HepG2 (cell line): Measurements from ENCODE around the gene CD14. TPM values are rescaled to one million over a fixed set of nuclear protein-coding genes. Genes with fewer than 3 reads are reported as not detected.
A peak's percentile ranks its signal among the peaks of the same experiment; 100 is the strongest.

Experiments used
- IKZF4 ChIP-seq: sonication (generic); formaldehyde crosslinking; IDR thresholded peaks from 2 replicates; pipeline ENCODE4 v1.5.1; 2020; ENCODE audit warnings: borderline replicate concordance, mild to moderate bottlenecking, low read depth, missing genetic modification reagents; ENCODE audit errors: not compliant biosample characterization
- MIXL1 ChIP-seq: IDR thresholded peaks from 2 replicates; pipeline ENCODE4 v1.6.1; 2016
- NFIC ChIP-seq: IDR thresholded peaks from 2 replicates; pipeline ENCODE4 v1.6.1; 2012; ENCODE audit warnings: mild to moderate bottlenecking, low read length, inconsistent platforms
- RFX5 ChIP-seq: IDR thresholded peaks from 2 replicates; pipeline ENCODE4 v1.6.1; 2011; ENCODE audit warnings: low read depth, low read length, improper control_type of control experiment
- RFXANK ChIP-seq: IDR thresholded peaks from 2 replicates; pipeline ENCODE4 v1.6.1; 2016
- SALL1 ChIP-seq: sonication (generic); formaldehyde crosslinking; IDR thresholded peaks from 2 replicates; pipeline ENCODE4 v1.8.0; 2022; ENCODE audit warnings: mild to moderate bottlenecking, missing genetic modification reagents
- SALL2 ChIP-seq: sonication (generic); formaldehyde crosslinking; IDR thresholded peaks from 2 replicates; pipeline ENCODE4 v1.8.1; 2023; ENCODE audit warnings: mild to moderate bottlenecking, missing genetic modification reagents, inconsistent platforms
- SCMH1 ChIP-seq: sonication (generic); formaldehyde crosslinking; IDR thresholded peaks from 2 replicates; pipeline ENCODE4 v1.9.0; 2021; ENCODE audit warnings: missing genetic modification reagents, mild to moderate bottlenecking, borderline replicate concordance
- SIX1 ChIP-seq: sonication (generic); formaldehyde crosslinking; IDR thresholded peaks from 2 replicates; pipeline ENCODE4 v1.4.0; 2020; ENCODE audit warnings: missing genetic modification reagents, borderline replicate concordance
- TRIM24 ChIP-seq: sonication (generic); formaldehyde crosslinking; IDR thresholded peaks from 2 replicates; pipeline ENCODE4 v1.8.0; 2022; ENCODE audit warnings: mild to moderate bottlenecking, missing genetic modification reagents
- ZNF503 ChIP-seq: sonication (generic); formaldehyde crosslinking; IDR thresholded peaks from 2 replicates; pipeline ENCODE4 v1.4.0; 2020; ENCODE audit warnings: missing genetic modification reagents
- ZNF616 ChIP-seq: sonication (generic); formaldehyde crosslinking; IDR thresholded peaks from 2 replicates; pipeline ENCODE4 v1.5.0; 2020; ENCODE audit warnings: low read depth, mild to moderate bottlenecking, missing genetic modification reagents
- ZNF687 ChIP-seq: sonication (generic); formaldehyde crosslinking; IDR thresholded peaks from 2 replicates; pipeline ENCODE4 v1.5.1; 2020; ENCODE audit warnings: mild to moderate bottlenecking, missing genetic modification reagents, moderate library complexity
- polyA plus RNA-seq, 8 experiments: library from polyadenylated mRNA; depleted of rRNA in 3 of 8; stranded (reverse) in 7 of 8; unstranded in 1 of 8; fragments of >200 nt; fragmentation: Illumina TruSeq in 4 of 8; extraction: Trizol in 4 of 8; gene quantifications; 2 replicates each; pipeline versions ENCODE4 v1.2.1 to v1.2.3, GENCODE V29; 2011 to 2016; ENCODE audit warnings: low read depth in 4 of 8, missing spikeins in 1 of 8, mixed read lengths in 1 of 8; ENCODE audit not compliant: insufficient read depth in 1 of 8
- total RNA-seq, 5 experiments: library from RNA; depleted of rRNA; stranded (reverse); fragments of >200 nt; fragmentation: Illumina TruSeq; extraction: Trizol; gene quantifications; 2 replicates each; pipeline ENCODE4 v1.2.3, GENCODE V29; 2016; ENCODE audit warnings: low read depth in 1 of 5
- TF ChIP-seq, protein P1 (sequence below): sonication (generic); formaldehyde crosslinking; IDR thresholded peaks from 2 replicates; pipeline ENCODE4 v1.4.0; 2020; ENCODE audit warnings: missing genetic modification reagents, borderline replicate concordance
- TF ChIP-seq, protein P2 (sequence below): sonication (generic); formaldehyde crosslinking; IDR thresholded peaks from 2 replicates; pipeline ENCODE4 v1.4.0; 2020; ENCODE audit warnings: missing genetic modification reagents

CD14 gene
- total and polyA plus RNA-seq, 2 of the 13 experiments (the other 11 are each of a cell fraction or from before 2014, with no cell fraction given) = 1.7 to 4.7 TPM

DNA sequence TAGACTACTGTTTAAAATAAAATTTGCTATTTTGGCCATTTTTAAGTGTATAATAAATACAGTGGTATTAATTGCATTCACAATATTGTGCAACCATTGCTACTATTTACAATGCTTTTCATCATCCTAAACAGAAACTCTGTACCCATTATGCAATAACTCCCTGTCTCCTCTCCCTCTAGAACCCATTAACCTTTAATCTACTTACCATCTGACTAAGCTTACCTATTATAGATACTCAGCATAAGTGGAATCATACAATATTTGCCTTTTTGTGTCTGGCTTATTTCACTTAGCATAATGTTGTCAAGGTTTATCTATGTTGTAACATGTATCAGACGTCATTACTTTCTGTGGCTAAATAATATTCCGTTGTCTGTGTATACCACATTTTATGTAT lies 25.9 kb downstream of the CD14 start (continued):
- no peak for TF ChIP-seq ZNF687 (CRISPR knock-in tag)
- no peak for TF ChIP-seq RFXANK (CRISPR knock-in tag)
- TF ChIP-seq ZNF616 (CRISPR knock-in tag) = no peak
- TF ChIP-seq SIX1 = peak; percentile 46; the same call in 1 of the 2 replicates
- peak; percentile 96 for TF ChIP-seq MIXL1 (CRISPR knock-in tag)
- TF ChIP-seq TRIM24 (CRISPR knock-in tag) = no peak
- TF ChIP-seq SCMH1 (CRISPR knock-in tag) = no peak
- no peak for TF ChIP-seq SALL1 (CRISPR knock-in tag)
- no peak for TF ChIP-seq SALL2 (CRISPR knock-in tag)
- no peak for TF ChIP-seq RFX5
- TF ChIP-seq, protein P1, sequence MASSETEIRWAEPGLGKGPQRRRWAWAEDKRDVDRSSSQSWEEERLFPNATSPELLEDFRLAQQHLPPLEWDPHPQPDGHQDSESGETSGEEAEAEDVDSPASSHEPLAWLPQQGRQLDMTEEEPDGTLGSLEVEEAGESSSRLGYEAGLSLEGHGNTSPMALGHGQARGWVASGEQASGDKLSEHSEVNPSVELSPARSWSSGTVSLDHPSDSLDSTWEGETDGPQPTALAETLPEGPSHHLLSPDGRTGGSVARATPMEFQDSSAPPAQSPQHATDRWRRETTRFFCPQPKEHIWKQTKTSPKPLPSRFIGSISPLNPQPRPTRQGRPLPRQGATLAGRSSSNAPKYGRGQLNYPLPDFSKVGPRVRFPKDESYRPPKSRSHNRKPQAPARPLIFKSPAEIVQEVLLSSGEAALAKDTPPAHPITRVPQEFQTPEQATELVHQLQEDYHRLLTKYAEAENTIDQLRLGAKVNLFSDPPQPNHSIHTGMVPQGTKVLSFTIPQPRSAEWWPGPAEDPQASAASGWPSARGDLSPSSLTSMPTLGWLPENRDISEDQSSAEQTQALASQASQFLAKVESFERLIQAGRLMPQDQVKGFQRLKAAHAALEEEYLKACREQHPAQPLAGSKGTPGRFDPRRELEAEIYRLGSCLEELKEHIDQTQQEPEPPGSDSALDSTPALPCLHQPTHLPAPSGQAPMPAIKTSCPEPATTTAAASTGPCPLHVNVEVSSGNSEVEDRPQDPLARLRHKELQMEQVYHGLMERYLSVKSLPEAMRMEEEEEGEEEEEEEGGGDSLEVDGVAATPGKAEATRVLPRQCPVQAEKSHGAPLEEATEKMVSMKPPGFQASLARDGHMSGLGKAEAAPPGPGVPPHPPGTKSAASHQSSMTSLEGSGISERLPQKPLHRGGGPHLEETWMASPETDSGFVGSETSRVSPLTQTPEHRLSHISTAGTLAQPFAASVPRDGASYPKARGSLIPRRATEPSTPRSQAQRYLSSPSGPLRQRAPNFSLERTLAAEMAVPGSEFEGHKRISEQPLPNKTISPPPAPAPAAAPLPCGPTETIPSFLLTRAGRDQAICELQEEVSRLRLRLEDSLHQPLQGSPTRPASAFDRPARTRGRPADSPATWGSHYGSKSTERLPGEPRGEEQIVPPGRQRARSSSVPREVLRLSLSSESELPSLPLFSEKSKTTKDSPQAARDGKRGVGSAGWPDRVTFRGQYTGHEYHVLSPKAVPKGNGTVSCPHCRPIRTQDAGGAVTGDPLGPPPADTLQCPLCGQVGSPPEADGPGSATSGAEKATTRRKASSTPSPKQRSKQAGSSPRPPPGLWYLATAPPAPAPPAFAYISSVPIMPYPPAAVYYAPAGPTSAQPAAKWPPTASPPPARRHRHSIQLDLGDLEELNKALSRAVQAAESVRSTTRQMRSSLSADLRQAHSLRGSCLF (CRISPR knock-in tag) = no peak
- TF ChIP-seq NFIC = peak; percentile 74; the same call in 1 of the 2 replicates
- no peak for TF ChIP-seq IKZF4 (CRISPR knock-in tag)
- no peak for TF ChIP-seq ZNF503 (CRISPR knock-in tag)
- TF ChIP-seq, protein P2, sequence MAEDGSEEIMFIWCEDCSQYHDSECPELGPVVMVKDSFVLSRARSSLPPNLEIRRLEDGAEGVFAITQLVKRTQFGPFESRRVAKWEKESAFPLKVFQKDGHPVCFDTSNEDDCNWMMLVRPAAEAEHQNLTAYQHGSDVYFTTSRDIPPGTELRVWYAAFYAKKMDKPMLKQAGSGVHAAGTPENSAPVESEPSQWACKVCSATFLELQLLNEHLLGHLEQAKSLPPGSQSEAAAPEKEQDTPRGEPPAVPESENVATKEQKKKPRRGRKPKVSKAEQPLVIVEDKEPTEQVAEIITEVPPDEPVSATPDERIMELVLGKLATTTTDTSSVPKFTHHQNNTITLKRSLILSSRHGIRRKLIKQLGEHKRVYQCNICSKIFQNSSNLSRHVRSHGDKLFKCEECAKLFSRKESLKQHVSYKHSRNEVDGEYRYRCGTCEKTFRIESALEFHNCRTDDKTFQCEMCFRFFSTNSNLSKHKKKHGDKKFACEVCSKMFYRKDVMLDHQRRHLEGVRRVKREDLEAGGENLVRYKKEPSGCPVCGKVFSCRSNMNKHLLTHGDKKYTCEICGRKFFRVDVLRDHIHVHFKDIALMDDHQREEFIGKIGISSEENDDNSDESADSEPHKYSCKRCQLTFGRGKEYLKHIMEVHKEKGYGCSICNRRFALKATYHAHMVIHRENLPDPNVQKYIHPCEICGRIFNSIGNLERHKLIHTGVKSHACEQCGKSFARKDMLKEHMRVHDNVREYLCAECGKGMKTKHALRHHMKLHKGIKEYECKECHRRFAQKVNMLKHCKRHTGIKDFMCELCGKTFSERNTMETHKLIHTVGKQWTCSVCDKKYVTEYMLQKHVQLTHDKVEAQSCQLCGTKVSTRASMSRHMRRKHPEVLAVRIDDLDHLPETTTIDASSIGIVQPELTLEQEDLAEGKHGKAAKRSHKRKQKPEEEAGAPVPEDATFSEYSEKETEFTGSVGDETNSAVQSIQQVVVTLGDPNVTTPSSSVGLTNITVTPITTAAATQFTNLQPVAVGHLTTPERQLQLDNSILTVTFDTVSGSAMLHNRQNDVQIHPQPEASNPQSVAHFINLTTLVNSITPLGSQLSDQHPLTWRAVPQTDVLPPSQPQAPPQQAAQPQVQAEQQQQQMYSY (CRISPR knock-in tag) = no peak
